Kidney epithelial cell (primary cell): ENCODE results near the gene EPB41L1. TPM values are rescaled to one million over a fixed set of nuclear protein-coding genes. Genes with fewer than 3 reads are reported as not detected.

Experiments used
- DNase-seq: peaks from one replicate; pipeline ENCODE4 v3.0.0-alpha.2; 2010; ENCODE audit warnings: low read depth
- H3K27me3 ChIP-seq: 2 replicates; pipeline ENCODE4 v1.6.0; 2011; ENCODE audit warnings: low read length; ENCODE audit not compliant: control insufficient read depth, insufficient read depth
- H3K36me3 ChIP-seq: 2 replicates; pipeline ENCODE4 v1.5.1; 2011; ENCODE audit warnings: low read length; ENCODE audit not compliant: control insufficient read depth, insufficient read depth
- H3K4me3 ChIP-seq: 2 replicates; pipeline ENCODE4 v1.5.1; 2011; ENCODE audit warnings: low read depth, mild to moderate bottlenecking, control low read depth, low read length
- total RNA-seq: library from RNA; depleted of rRNA; stranded (reverse); fragments of >200 nt; gene quantifications from 2 replicates; pipeline ENCODE4 v1.2.3, GENCODE V29; 2015
- TF ChIP-seq, protein P1 (sequence below): IDR thresholded peaks from 2 replicates; pipeline ENCODE4 v1.5.1; 2011; ENCODE audit warnings: mild to moderate bottlenecking, moderate library complexity, low read length, control low read depth, inconsistent platforms; ENCODE audit not compliant: insufficient read depth, poor library complexity, severe bottlenecking

Gene EPB41L1
- total RNA-seq, 1 donor from 2014 or later = 25.0 TPM

DNA sequence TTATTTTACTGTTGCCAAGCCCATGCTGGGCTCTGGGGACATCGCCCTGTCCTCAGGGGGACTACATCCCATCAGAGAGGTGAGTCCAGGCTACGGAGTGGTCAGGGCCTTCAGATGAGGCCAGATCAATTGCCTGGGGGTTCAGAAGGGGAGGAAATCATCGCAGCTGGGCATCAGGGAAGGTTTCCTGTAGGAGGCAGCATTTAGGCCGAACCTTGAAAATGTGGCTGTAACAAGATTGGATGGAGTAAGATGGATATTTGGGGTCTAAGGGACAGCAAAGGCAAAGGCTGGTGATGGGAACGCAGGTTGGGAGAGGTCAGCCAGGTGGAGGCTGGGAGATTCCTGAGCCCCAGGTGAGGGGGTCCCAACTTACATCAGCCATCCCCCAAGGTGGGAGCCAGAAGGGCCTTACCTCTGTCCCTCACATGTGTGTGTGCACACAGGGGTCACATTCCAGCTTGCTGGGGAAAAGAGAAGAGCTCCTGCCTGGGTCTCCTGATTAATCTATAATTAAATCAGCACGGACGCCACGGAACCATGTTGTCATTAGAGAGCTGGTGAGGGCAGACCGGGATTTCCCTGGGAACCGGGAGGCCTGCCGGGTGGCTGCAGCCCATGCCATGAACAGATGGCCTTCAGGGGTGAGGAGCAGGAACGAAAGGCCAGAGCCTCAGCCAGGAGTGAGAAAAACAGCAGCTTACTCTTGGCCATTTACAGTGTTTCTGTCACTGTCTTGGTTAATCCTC is 121.1 kb downstream of the EPB41L1 start:
- DNase-seq = no peak
- H3K36me3 ChIP-seq = no peaks in the 10 kb centered on the region
- no peak overlapping the region for H3K4me3 ChIP-seq
- H3K27me3 ChIP-seq = peaks cover 21% of the 10 kb centered on the region
- TF ChIP-seq, protein P1, sequence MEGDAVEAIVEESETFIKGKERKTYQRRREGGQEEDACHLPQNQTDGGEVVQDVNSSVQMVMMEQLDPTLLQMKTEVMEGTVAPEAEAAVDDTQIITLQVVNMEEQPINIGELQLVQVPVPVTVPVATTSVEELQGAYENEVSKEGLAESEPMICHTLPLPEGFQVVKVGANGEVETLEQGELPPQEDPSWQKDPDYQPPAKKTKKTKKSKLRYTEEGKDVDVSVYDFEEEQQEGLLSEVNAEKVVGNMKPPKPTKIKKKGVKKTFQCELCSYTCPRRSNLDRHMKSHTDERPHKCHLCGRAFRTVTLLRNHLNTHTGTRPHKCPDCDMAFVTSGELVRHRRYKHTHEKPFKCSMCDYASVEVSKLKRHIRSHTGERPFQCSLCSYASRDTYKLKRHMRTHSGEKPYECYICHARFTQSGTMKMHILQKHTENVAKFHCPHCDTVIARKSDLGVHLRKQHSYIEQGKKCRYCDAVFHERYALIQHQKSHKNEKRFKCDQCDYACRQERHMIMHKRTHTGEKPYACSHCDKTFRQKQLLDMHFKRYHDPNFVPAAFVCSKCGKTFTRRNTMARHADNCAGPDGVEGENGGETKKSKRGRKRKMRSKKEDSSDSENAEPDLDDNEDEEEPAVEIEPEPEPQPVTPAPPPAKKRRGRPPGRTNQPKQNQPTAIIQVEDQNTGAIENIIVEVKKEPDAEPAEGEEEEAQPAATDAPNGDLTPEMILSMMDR = no peak

DNA sequence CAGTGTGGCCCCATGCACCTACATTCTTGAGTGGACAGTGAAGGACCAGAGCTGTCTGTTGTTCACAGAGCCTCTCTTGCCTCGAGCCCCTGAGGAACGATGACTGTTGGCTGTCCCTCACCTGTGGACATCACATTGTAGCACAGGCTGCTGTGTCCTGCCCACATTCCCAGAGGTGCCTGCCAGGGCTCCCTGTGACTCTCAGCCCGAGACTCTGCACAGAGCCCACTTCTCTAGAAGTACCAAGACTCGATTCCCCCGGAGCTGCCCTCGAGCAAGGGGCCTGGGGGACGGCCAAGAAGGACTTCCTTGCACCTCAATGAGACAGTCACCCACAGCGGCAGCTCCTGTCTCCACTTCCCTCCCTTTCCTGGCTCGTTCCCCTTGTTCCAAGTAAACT is 123.0 kb downstream of the EPB41L1 start:
- no peak overlapping the region for H3K4me3 ChIP-seq
- H3K27me3 ChIP-seq = peaks cover 23% of the 10 kb centered on the region
- TF ChIP-seq, protein P1 = no peak
- no peaks in the 10 kb centered on the region for H3K36me3 ChIP-seq
- DNase-seq = no peak

DNA sequence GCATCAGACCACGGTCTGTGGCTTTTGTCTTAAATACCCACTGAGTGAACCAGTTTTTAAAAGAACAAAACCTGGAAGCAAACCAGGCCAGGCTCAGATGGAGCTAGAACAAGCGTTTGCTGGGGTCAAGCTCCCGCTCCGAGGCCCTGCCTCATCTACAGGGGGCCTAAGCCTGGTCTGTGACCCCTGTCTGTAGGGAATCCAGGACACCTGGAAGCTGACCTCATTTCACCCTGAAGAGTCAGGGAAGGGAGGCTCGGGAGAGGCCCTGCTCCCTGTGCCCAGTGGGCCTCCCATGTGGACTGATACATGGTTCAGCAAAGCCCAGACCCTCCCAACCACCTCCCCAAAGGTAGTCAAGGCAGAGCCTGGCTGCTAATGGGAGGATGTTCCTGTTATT is 124.8 kb downstream of the EPB41L1 start:
- peaks cover 15% of the 10 kb centered on the region for H3K27me3 ChIP-seq
- H3K36me3 ChIP-seq = no peaks in the 10 kb centered on the region
- no peak for DNase-seq
- H3K4me3 ChIP-seq = no peak overlapping the region
- TF ChIP-seq, protein P1 = no peak

DNA sequence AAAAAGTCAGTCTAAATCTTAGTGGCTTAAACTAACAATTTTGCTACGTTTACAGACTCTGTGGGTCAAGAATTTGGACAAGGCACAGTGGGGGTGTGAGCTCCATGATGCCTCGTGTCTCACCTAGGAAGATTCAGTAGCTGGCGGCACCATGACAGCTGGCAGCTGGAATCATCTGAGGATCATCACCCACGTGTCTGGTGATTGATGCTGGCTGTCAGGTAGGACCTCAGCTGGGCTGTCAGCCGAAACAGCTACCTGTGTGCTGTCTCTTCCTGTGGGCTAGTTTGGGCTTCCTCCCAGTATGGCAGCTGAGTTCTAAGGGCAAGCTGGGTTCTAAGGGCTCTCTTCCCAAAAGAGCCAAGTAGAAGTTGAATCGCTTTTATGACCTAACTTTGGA is 125.2 kb downstream of the EPB41L1 start:
- H3K36me3 ChIP-seq = no peaks in the 10 kb centered on the region
- TF ChIP-seq, protein P1 = no peak
- DNase-seq = no peak
- H3K4me3 ChIP-seq = no peak overlapping the region
- peaks cover 15% of the 10 kb centered on the region for H3K27me3 ChIP-seq

DNA sequence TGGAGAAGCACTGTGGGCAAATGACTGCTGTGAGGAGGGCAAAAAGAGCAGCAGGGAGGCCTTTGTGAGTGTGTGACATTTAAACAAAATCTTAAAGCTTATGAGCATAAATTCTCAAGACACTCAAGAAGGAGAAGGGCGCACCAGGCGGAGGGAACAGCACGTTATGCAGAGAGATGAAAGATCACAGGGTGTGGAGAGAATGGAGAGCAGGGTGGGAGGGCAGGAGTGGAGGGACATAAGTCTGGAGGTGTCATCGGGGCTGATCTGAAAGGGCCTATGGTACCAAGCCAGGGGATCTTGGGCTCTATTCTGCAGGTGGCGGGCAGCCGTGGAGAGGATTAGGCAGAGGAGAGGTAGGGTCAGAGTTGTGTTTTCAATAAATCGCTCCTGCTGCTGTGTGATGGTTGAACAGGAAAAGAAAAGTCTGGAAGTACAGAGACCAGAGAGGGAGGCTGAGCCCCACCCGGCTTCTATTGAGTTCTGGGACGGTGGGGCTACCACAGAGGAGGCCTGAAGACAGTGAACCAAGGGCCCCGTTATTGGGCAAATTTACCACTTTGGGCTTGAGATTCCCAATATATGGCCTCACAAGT is 127.3 kb downstream of the EPB41L1 start:
- TF ChIP-seq, protein P1 = no peak
- no peak overlapping the region for H3K4me3 ChIP-seq
- peaks cover 12% of the 10 kb centered on the region for H3K27me3 ChIP-seq
- no peak for DNase-seq
- no peaks in the 10 kb centered on the region for H3K36me3 ChIP-seq

Other genes starting within 250 kb of the EPB41L1 start
- gene SCAND1, start 200.2 kb upstream of the EPB41L1 start, total RNA-seq = 119 and 153 TPM in 2 replicates
- 3.3 and 5.6 TPM in 2 replicates for gene CNBD2, start 186.2 kb upstream of the EPB41L1 start, total RNA-seq
- gene AAR2, start 81.7 kb downstream of the EPB41L1 start, total RNA-seq = 30.1 and 32.9 TPM in 2 replicates
- 78.4 and 98.7 TPM in 2 replicates for gene DLGAP4, start 151.6 kb downstream of the EPB41L1 start, total RNA-seq